HG03432 (cell line): ENCODE results near the gene WDR48.

Experiments used
- ATAC-seq: cut with Tn5 transposase; IDR thresholded peaks from one replicate; pipeline ENCODE4 v1.9.1; 2021; ENCODE audit warnings: mild to moderate bottlenecking, moderate library complexity; ENCODE audit not compliant: unreplicated experiment

Gene WDR48

GRCh38 chr3:39118931-39119660 lies 67.3 kb downstream of the WDR48 start:
- ATAC-seq = no peak

- ATAC-seq = no peak
These were observed 69.8 kb downstream of the WDR48 start for GRCh38 chr3:39121621-39122020.

DNA sequence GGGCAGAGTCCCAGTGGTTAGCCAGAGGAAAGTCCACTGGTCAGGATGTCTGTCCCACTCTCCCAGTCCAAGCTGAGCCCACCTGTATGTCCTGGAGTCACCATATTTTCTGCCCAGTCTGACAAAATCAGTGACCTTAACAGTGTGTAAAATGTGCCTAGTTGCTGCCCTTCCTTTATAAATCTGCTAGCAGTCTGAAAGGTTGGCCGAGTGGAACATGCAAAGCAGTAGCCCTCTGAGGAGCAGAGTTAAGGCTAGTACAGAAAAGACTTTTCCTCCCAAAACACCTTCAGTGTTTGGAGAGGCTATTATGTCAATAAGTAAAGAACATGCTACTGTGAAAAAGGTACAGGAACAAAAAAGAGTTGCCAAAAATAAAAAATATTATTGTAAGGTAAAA lies 71.0 kb downstream of the WDR48 start:
- ATAC-seq = peak; percentile 63

- ATAC-seq = no peak
These were observed 73.3 kb downstream of the WDR48 start for GRCh38 chr3:39124876-39125840.

GRCh38 chr3:39125841-39126500 lies 74.2 kb downstream of the WDR48 start:
- no peak for ATAC-seq

GRCh38 chr3:39126532-39127071 lies 74.8 kb downstream of the WDR48 start:
- ATAC-seq = peak; percentile 34

GRCh38 chr3:39127269-39127907 lies 75.6 kb downstream of the WDR48 start:
- no peak for ATAC-seq

DNA sequence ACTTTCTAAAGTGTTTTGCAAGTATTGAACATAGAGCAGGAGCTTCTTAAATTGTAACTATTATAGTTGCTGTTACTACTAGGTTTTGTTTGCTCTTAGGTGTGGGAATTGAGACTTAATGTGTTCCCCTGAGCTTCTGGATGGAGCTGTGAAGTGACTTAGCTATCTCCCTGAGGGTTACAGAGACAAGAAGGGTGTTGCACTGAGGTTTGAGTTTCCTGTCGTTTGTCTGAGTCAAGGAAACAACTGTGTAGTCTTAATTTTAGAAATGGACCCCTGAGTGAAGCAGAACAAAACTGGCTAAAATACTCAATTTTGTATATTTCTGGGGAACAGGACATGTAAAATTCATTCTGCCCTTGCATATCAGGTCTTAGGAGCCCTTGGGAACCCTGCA lies 76.1 kb downstream of the WDR48 start:
- ATAC-seq = no peak

DNA sequence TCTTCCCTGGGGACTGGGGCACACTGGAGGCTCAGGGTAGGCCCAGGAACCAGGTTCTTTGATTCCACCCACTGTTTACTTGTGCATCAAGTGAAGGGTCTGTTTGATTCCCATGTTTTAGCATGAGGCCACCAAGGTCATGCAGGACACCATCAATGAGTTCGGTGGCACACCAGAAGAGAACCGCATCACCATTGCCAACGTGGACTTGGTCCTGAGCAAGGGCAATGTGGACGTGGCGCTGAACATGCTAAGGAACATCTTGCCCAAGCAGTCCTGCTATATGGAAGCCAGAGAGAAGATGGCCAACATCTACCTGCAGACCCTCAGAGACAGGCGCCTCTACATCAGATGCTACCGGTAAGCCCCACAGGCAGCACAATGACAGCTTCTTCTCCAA lies 77.1 kb downstream of the WDR48 start:
- ATAC-seq = no peak

GRCh38 chr3:39130026-39130425 lies 78.2 kb downstream of the WDR48 start:
- ATAC-seq = no peak

GRCh38 chr3:39130693-39131265 lies 79.0 kb downstream of the WDR48 start:
- no peak for ATAC-seq

GRCh38 chr3:39132096-39133092 lies 80.6 kb downstream of the WDR48 start:
- ATAC-seq = no peak

- no peak for ATAC-seq
These were observed 81.3 kb downstream of the WDR48 start for GRCh38 chr3:39133093-39133490.

DNA sequence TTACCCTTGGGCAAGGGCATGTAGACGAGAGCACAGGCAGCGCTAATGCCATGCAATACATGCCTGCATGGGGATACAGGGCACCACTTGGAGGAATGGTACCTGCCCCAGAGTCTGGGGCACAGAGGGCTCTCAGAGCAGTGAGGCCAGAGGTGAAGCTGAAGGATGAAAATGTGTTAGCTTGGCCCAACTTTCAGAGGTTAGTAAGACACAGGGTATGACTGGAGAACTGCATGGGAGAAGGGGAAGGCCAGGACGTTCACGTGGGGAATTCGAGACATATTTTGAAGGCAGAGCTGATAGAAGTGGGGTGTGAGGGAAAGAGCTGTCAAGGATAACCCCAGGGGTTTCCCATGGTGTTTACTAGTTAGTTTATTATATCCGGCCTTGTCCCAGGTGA lies 82.0 kb downstream of the WDR48 start:
- no peak for ATAC-seq

- ATAC-seq = no peak
These were observed 82.5 kb downstream of the WDR48 start for GRCh38 chr3:39134305-39134704.

GRCh38 chr3:39135170-39135805 lies 83.5 kb downstream of the WDR48 start:
- no peak for ATAC-seq

GRCh38 chr3:39136533-39137434 lies 85.0 kb downstream of the WDR48 start:
- ATAC-seq = no peak
